ENCODE results near the gene XPNPEP2.

Gene XPNPEP2

DNA sequence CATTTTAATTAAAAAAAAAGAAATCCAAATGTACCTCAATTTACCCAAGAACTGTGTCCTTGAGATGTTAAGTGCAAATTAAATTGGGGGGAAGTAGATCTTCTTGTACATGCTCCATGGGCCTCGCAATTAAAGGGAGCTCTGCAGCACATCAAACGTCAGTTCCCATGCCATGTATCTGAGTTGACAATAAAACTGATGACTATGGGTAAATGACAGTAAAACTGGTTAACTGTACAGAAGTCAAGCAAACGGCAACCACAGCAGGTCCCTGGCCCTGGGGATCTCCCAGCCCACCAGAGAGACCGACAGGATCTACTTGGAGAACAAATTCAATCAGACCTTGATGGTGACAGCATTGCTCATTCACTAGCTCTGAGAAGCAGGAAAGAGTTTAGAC, 32.8 kb upstream of the XPNPEP2 start:
- TF ChIP-seq, protein P1, sequence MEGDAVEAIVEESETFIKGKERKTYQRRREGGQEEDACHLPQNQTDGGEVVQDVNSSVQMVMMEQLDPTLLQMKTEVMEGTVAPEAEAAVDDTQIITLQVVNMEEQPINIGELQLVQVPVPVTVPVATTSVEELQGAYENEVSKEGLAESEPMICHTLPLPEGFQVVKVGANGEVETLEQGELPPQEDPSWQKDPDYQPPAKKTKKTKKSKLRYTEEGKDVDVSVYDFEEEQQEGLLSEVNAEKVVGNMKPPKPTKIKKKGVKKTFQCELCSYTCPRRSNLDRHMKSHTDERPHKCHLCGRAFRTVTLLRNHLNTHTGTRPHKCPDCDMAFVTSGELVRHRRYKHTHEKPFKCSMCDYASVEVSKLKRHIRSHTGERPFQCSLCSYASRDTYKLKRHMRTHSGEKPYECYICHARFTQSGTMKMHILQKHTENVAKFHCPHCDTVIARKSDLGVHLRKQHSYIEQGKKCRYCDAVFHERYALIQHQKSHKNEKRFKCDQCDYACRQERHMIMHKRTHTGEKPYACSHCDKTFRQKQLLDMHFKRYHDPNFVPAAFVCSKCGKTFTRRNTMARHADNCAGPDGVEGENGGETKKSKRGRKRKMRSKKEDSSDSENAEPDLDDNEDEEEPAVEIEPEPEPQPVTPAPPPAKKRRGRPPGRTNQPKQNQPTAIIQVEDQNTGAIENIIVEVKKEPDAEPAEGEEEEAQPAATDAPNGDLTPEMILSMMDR (IDR thresholded peaks at IDR 0.05), result no peak
- TF ChIP-seq ZFX (IDR thresholded peaks at IDR 0.05; ENCODE audit: borderline replicate concordance), result no peak

DNA sequence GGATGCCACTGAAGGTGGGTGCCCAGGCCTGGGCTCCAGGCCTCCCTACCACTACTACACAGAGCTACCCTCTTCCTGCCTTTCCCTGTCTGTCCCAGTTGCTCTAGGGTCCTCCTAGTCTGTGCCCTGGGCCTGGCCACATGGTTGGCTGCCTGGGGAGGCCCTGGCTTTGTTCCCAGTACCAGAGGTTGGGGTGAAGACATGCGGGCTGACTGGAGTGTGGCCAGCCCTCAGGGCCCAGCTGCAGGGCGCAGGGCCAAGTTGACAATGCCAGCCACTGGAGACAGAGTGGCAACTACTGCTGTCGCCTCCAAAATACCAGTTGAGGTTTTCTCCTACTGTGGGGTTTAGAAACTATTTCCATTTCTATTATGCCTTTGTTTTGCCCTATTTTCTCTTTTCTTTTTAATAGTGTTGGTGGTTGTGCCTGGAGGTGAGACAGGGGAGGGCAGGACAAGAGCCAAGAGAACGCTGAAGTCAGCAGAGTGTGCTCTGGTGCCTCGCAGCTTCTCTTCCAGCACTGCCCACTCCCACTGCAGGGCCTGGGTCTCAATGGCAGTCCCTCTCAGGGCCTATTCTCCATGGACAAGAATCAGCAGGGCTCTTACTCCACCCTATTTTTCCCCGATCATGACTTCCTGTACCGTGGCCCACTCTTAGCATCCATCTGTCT, 32.2 kb upstream of the XPNPEP2 start:
- H3K27ac ChIP-seq, result no peak overlapping the region
- TF ChIP-seq ZFX (IDR thresholded peaks at IDR 0.05; ENCODE audit: borderline replicate concordance), result no peak
- TF ChIP-seq, protein P1 (IDR thresholded peaks at IDR 0.05), result no peak

More for the DNA sequence above, 32.8 kb upstream of the XPNPEP2 start:
- H3K27ac ChIP-seq, result no peak overlapping the region

DNA sequence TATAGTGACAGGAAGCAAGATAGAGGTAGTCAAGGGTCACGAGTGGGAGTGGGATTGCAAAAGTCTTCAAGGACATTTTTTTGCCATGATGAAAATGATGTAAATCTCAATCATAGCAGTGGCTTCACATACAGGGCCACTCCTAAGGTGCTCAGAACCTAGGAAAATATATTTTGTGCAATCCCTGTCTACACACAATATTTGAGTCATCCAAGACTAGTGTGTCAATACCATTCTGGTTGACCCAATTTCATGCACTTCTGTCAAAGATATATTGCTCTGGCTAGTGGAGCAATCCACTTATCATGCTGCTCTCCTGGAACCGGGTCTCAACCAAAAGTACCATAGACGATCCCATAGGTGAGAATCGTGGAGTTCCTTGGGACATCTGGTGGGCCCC, 24.2 kb upstream of the XPNPEP2 start:
- TF ChIP-seq ZFX (IDR thresholded peaks at IDR 0.05; ENCODE audit: borderline replicate concordance), result no peak
- TF ChIP-seq, protein P1 (IDR thresholded peaks at IDR 0.05), result no peak

DNA sequence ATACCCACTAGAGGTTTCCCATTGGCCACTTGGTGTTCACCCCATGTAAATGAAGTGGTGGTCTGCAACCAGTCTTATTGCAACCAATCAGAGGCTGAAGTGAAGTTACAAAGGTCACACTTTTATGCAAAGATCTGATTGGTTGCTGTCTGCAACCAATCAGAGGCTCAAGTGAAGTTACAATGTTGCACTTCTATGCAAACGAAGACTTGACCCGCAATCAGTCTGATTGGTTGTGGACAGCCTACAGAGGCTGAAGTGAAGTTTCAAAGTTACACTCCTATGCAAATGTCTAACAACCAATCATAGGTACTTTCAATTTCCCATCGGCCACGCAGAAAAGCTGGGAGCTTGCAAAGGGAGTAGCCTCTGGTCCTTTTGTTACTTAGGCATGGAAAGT, 22.3 kb upstream of the XPNPEP2 start:
- peak overlapping the region; percentile 63 for H3K27ac ChIP-seq
- no peak for TF ChIP-seq ZFX (IDR thresholded peaks at IDR 0.05; ENCODE audit: borderline replicate concordance)
- TF ChIP-seq, protein P1 (IDR thresholded peaks at IDR 0.05), result no peak

More for the DNA sequence above, 24.2 kb upstream of the XPNPEP2 start:
- H3K27ac ChIP-seq, result no peak overlapping the region

DNA sequence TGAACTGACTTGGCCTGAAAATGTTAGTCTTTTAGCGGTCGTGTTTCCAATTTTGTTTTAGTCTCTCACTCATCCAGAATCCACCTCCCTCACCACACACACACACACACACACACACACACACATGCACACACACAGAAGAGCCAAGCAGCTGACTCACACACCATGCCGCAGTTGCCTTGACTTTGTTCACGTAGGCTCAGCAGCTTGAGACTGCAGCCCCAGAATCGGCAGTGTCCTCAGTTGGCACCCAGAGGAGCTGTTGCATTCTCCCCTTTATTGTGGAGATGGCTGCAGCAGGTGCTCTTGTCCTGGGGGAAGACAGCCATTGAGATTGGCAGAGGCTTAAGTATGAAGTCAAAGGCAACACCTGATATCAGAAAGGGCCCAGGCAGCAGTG, 20.9 kb upstream of the XPNPEP2 start:
- TF ChIP-seq, protein P1 (IDR thresholded peaks at IDR 0.05), result no peak
- TF ChIP-seq ZFX (IDR thresholded peaks at IDR 0.05; ENCODE audit: borderline replicate concordance), result no peak
- 0 out of 2 replicates have a peak overlapping the region, but pooled peaks have one; percentile 63 for H3K27ac ChIP-seq

DNA sequence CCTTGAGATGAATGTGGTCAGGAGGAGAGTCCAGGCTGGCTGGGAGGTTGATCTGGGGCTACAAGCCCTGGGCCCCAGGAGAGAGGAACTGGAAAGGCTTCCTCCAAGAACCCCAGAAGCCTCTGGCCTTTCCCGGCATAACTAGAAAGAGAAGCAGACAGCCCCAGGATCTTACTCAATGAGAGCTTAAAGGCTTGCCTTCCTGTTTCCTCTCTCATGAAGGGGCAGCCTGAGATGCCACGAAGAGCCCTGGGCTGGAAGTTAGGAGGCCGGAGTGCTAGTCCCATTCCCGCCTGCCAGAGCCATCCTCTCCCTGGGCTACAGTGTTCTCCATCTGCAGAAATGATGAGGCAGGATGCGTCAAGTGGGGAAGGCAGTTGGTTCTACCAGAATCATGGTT, 20.1 kb upstream of the XPNPEP2 start:
- H3K27ac ChIP-seq, result no peak overlapping the region
- TF ChIP-seq, protein P1 (IDR thresholded peaks at IDR 0.05), result no peak
- no peak for TF ChIP-seq ZFX (IDR thresholded peaks at IDR 0.05; ENCODE audit: borderline replicate concordance)

DNA sequence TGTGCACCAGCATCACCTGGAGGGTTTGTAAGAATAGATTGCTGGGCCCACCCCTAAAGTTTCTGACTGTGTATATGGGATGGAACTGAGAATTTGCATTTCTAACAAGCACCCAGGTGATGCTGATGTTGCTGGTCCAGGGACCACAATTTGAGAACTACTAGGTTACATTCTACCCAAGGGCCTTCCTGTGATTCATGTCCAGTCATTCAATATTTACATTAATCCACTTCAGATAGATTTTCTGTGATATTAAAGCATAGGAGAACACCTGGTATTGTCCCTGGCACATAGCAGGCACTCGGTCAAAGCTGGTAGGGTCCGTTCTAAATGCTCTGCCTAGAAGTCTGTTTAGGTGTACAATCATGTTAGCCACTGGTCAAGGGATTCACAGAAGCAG, 19.5 kb upstream of the XPNPEP2 start:
- H3K27ac ChIP-seq, result no peak overlapping the region
- TF ChIP-seq ZFX (IDR thresholded peaks at IDR 0.05; ENCODE audit: borderline replicate concordance), result no peak
